NOMO-1 treated with dmso at 0.1 percent for 144 hours (cell line): ENCODE results near the gene ITPR1.

Experiments
- DNase-seq: peaks from one replicate; lab custom pipeline; 2025; ENCODE audit not compliant: unreplicated experiment; lab: John Stamatoyannopoulos, UW

ITPR1 gene

GRCh38 chr3:4838621-4839022, 345.5 kb downstream of the ITPR1 start:
- DNase-seq = no peak

- DNase-seq = no peak
Observed at GRCh38 chr3:4839278-4839677, 346.1 kb downstream of the ITPR1 start.

GRCh38 chr3:4841225-4841624, 348.1 kb downstream of the ITPR1 start:
- DNase-seq = no peak

- no peak for DNase-seq
Observed at GRCh38 chr3:4841776-4842440, 348.8 kb downstream of the ITPR1 start.

- no peak for DNase-seq
Observed at GRCh38 chr3:4843619-4844018, 350.5 kb downstream of the ITPR1 start.

- DNase-seq = no peak
Observed at GRCh38 chr3:4845882-4846281, 352.7 kb downstream of the ITPR1 start.

- DNase-seq = no peak
Observed at GRCh38 chr3:4846543-4846942, 353.4 kb downstream of the ITPR1 start.

- DNase-seq = no peak
Observed at GRCh38 chr3:4848176-4848825, 355.2 kb downstream of the ITPR1 start.

- no peak for DNase-seq
Observed at GRCh38 chr3:4849136-4849535, 356.0 kb downstream of the ITPR1 start.

GRCh38 chr3:4849739-4850138, 356.6 kb downstream of the ITPR1 start:
- DNase-seq = no peak

GRCh38 chr3:4850211-4850927, 357.2 kb downstream of the ITPR1 start:
- DNase-seq = no peak

GRCh38 chr3:4850928-4851265, 357.7 kb downstream of the ITPR1 start:
- no peak for DNase-seq

GRCh38 chr3:4852780-4853748, 359.9 kb downstream of the ITPR1 start:
- no peak for DNase-seq

GRCh38 chr3:4853749-4854140, 360.6 kb downstream of the ITPR1 start:
- no peak for DNase-seq

- no peak for DNase-seq
Observed at GRCh38 chr3:4855676-4856075, 362.5 kb downstream of the ITPR1 start.

- DNase-seq = no peak
Observed at GRCh38 chr3:4856136-4856535, 363.0 kb downstream of the ITPR1 start.

GRCh38 chr3:4856564-4856963, 363.4 kb downstream of the ITPR1 start:
- DNase-seq = no peak

- DNase-seq = no peak
Observed at GRCh38 chr3:4856986-4857385, 363.8 kb downstream of the ITPR1 start.

GRCh38 chr3:4859788-4860187, 366.6 kb downstream of the ITPR1 start:
- DNase-seq = no peak

- no peak for DNase-seq
Observed at GRCh38 chr3:4862973-4863372, 369.8 kb downstream of the ITPR1 start.

- DNase-seq = peak; percentile 72
Observed at GRCh38 chr3:4864503-4864902, 371.4 kb downstream of the ITPR1 start.
